ENCODE results near the gene ATG14. TPM values are rescaled to one million over a fixed set of nuclear protein-coding genes. Genes with fewer than 3 reads are reported as not detected.

ATG14 gene
- total and polyA plus RNA-seq, 2 of the 8 experiments (the other 6 are each of a cell fraction or from before 2014, with no cell fraction given), result 4.9 to 10.8 TPM

DNA sequence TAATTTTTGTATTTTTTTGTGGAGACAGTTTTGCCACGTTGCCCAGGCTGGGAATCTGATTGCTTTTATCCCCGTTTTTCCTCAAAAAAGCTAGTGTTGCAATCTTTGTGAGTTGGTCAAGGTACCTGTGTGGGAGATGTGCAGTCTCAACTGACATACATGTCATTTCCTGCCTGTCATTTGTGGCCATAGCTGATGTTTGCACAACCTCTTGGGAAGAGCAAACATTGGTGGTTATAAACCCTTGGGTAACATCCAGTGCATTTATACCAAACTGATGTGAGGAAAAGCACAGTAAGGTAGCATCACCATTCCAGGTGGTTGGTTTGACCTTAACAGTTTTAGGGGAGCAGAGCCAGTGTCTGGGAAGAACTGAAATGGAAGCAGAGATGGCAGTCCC, 54.7 kb downstream of the ATG14 start:
- Histone ChIP-seq H2BK120ac (replicated peaks; ENCODE audit: low read depth, low read length) (no peak overlapping the region), H4K8ac (ENCODE audit: extremely low read depth, insufficient read depth, low read length) (no peak overlapping the region), H3K4me2 (ENCODE audit: insufficient read depth in 1 of 2, low read depth in 2 of 2, low read length in 2 of 2) (no peak overlapping the region), H3K9ac (replicated peaks in 1 of 4; ENCODE audit: extremely low read depth in 1 of 4, low read depth in 3 of 4, low read length in 3 of 4) (no peak overlapping the region), H3K4ac (replicated peaks; ENCODE audit: insufficient read length, low read depth, low read length) (no peak overlapping the region), H3K23me2 (ENCODE audit: low read depth, low read length) (no peaks in the 10 kb centered on the region), H3K4me1 (replicated peaks in 1 of 4; ENCODE audit: control insufficient read depth in 3 of 4, insufficient read depth in 4 of 4, low read length in 3 of 4) (no peaks in the 10 kb centered on the region), H2AFZ (ENCODE audit: low read length) (no peak overlapping the region), H3K23ac (ENCODE audit: insufficient read length) (no peak overlapping the region), H3K79me2 (ENCODE audit: control insufficient read depth in 1 of 2, insufficient read depth in 2 of 2, low read length in 2 of 2) (no peaks in the 10 kb centered on the region), H3K9me3 (ENCODE audit: insufficient read depth in 2 of 2, low read depth in 1 of 2, low read length in 1 of 2) (no peaks in the 10 kb centered on the region), H3K36me3 (ENCODE audit: control insufficient read depth in 2 of 4, insufficient read depth in 4 of 4, low read length in 3 of 4) (0 out of 8 replicates have a peak, but pooled peaks cover 0 to 3% (median 0%) of the 10 kb centered on the region in 4 experiments), H3K27me3 (replicated peaks in 1 of 4; ENCODE audit: control insufficient read depth in 3 of 4, extremely low read depth in 1 of 4, insufficient read depth in 3 of 4, low read length in 3 of 4) (no peaks in the 10 kb centered on the region), H3K4me3 (ENCODE audit: extremely low read depth in 1 of 4, insufficient read depth in 2 of 4, low read depth in 3 of 4, low read length in 4 of 4) (no peak overlapping the region), H3K27ac (ENCODE audit: low read depth, low read length) (no peak overlapping the region), H3K18ac (ENCODE audit: extremely low read depth, low read length) (no peak overlapping the region), H3K79me1 (ENCODE audit: low read depth, low read length) (no peaks in the 10 kb centered on the region), H4K91ac (replicated peaks; ENCODE audit: insufficient read length, low read length) (no peak overlapping the region), H2BK15ac (ENCODE audit: low read length) (no peak overlapping the region), H2BK5ac (ENCODE audit: low read depth, low read length) (no peak overlapping the region), H3K56ac (replicated peaks; ENCODE audit: insufficient read length, low read depth, low read length) (no peak overlapping the region), H4K5ac (ENCODE audit: insufficient read length, low read depth, low read length) (no peak overlapping the region), H3K14ac (ENCODE audit: insufficient read length) (no peak overlapping the region), H4K20me1 (replicated peaks in 1 of 2; ENCODE audit: control insufficient read depth in 1 of 2, insufficient read depth in 2 of 2, low read length in 2 of 2) (peaks cover 0 to 4% of the 10 kb centered on the region in 2 experiments), H2BK20ac (ENCODE audit: low read length) (no peak overlapping the region), H2BK12ac (ENCODE audit: low read depth, low read length) (no peak overlapping the region), H2AK5ac (ENCODE audit: low read depth, low read length) (no peak overlapping the region)
- no peak for TF ChIP-seq GABPA (IDR thresholded peaks at IDR 0.05; ENCODE audit: borderline replicate concordance, insufficient read depth, low read length)
- no peak for TF ChIP-seq EP300 (IDR thresholded peaks at IDR 0.05; ENCODE audit: borderline replicate concordance in 1 of 2, low read depth in 2 of 2, low read length in 2 of 2)
- no peak for TF ChIP-seq CBX5 (IDR thresholded peaks at IDR 0.05; ENCODE audit: low read depth, low read length)
- TF ChIP-seq KDM4A (IDR thresholded peaks at IDR 0.05; ENCODE audit: low read depth, low read length, severe bottlenecking), result no peak
- no peak for TF ChIP-seq CHD2 (IDR thresholded peaks at IDR 0.05; ENCODE audit: low read length)
- no peak for TF ChIP-seq YY1 (IDR thresholded peaks at IDR 0.05; ENCODE audit: low read depth, low read length)
- 80% methylated on average over 2 of the region's 2 CpGs; no CpG with 5 or more reads in 1 of the 2 experiments for WGBS, 2 experiments (ENCODE audit: extremely low coverage in 1 of 2, insufficient coverage in 1 of 2, insufficient read length in 1 of 2, insufficient replicate concordance in 2 of 2, low coverage in 1 of 2, low lambda C conversion rate in 2 of 2, missing lambda C conversion rate in 1 of 2)
- DNase-seq (ENCODE audit: low read depth in 1 of 2, low spot score in 2 of 2) (peak in 1 of 2 experiments; percentile 17), FAIRE-seq (no peak)
- POLR2A ChIA-PET (ENCODE audit: partially characterized antibody), result no interaction called here
- CTCF ChIA-PET (ENCODE audit: partially characterized antibody), result interaction anchor here (1.3 to 5.8 kb wide), 4 partner anchors 11 to 113 kb away, joined by 3 to 43 read pairs (median 20); partner anchors contain the start of gene FBXO34

Data from H1 (cell line).